Naive thymus-derived CD8-positive, alpha-beta T cell (primary cell): ENCODE measurements around the gene RBM10. TPM values are rescaled to one million over a fixed set of nuclear protein-coding genes. Genes with fewer than 3 reads are reported as not detected.

Experiments
- polyA plus RNA-seq, 3 donors: library from polyadenylated mRNA; unstranded; fragments of 300-500 nt; fragmentation: Illumina TruSeq; gene quantifications; one replicate each; pipeline ENCODE4 v1.2.3, GENCODE V29; 2021
- total RNA-seq, 8 experiments: library from RNA in 2 of 8; stranded (reverse) in 2 of 8; gene quantifications; one replicate each; pipeline ENCODE4 v1.2.3 and lab custom pipeline; 2021 to 2026

The RBM10 gene
- total and polyA plus RNA-seq, 5 experiments from 2014 or later = 17.6 to 55.0 (median 39.2) TPM

Other genes with a start within 250 kb of the RBM10 start
- under 1 TPM; 0.26 to 0.47 TPM for gene JADE3, start 232.8 kb upstream of the RBM10 start, total RNA-seq
- gene JADE3, start 232.8 kb upstream of the RBM10 start, polyA plus RNA-seq = not detected
- gene RGN, start 66.8 kb upstream of the RBM10 start, total RNA-seq = not detected
- gene RGN, start 66.8 kb upstream of the RBM10 start, polyA plus RNA-seq = not detected
- 10 to 100 TPM; 50.6 to 50.8 TPM for gene NDUFB11, start 519 bp upstream of the RBM10 start, total RNA-seq
- 100 to 1,000 TPM; 171 to 185 (median 175) TPM for gene NDUFB11, start 519 bp upstream of the RBM10 start, polyA plus RNA-seq
- gene UBA1, start 48.6 kb downstream of the RBM10 start, total RNA-seq = 100 to 1,000 TPM; 122 to 125 TPM
- 100 to 1,000 TPM; 156 to 176 (median 163) TPM for gene UBA1, start 48.6 kb downstream of the RBM10 start, polyA plus RNA-seq
- 10 to 100 TPM; 48.2 to 49.0 TPM for gene CDK16, start 73.5 kb downstream of the RBM10 start, total RNA-seq
- gene CDK16, start 73.5 kb downstream of the RBM10 start, polyA plus RNA-seq = 10 to 100 TPM in 1 of 3 donors, 1 to 10 TPM in 2; 3.1 to 13.6 (median 6.1) TPM
- gene USP11, start 87.8 kb downstream of the RBM10 start, total RNA-seq = 100 to 1,000 TPM; 191 to 195 TPM
- gene USP11, start 87.8 kb downstream of the RBM10 start, polyA plus RNA-seq = 100 to 1,000 TPM; 130 to 171 (median 137) TPM
- gene ZNF157, start 225.4 kb downstream of the RBM10 start, total RNA-seq = 1 to 10 TPM; 2.0 to 2.2 TPM
- under 1 TPM; 0.34 to 0.67 (median 0.61) TPM for gene ZNF157, start 225.4 kb downstream of the RBM10 start, polyA plus RNA-seq